Duodenal mucosa (tissue), 2 donors: ENCODE measurements around the gene CLSTN3.

ENCODE experiments used
- H3K27ac ChIP-seq: one replicate; pipeline ENCODE4 v1.7.0; 2013; ENCODE audit warnings: low read depth, low read length
- H3K27me3 ChIP-seq, 2 donors: one replicate each; pipeline ENCODE4 v1.7.0; 2013; ENCODE audit warnings: low read length in 2 of 2, control low read depth in 1 of 2; ENCODE audit not compliant: insufficient read depth in 2 of 2, control insufficient read depth in 1 of 2
- H3K36me3 ChIP-seq, 2 donors: one replicate each; pipeline ENCODE4 v1.7.0; 2013; ENCODE audit warnings: low read length in 2 of 2, control low read depth in 1 of 2; ENCODE audit not compliant: insufficient read depth in 2 of 2, control insufficient read depth in 1 of 2
- H3K4me1 ChIP-seq, 2 donors: one replicate each; pipeline ENCODE4 v1.7.0; 2013; ENCODE audit warnings: low read length in 2 of 2, control low read depth in 1 of 2; ENCODE audit not compliant: insufficient read depth in 2 of 2, control insufficient read depth in 1 of 2
- H3K4me3 ChIP-seq, 2 donors: one replicate each; pipeline ENCODE4 v1.7.0; 2013; ENCODE audit warnings: low read length in 2 of 2, low read depth in 1 of 2
- H3K9ac ChIP-seq, 2 donors: one replicate each; pipeline ENCODE4 v1.7.0; 2013; ENCODE audit warnings: low read length in 2 of 2, low read depth in 1 of 2
- H3K9me3 ChIP-seq, 2 donors: one replicate each; pipeline ENCODE4 v1.7.0; 2013; ENCODE audit warnings: low read length in 2 of 2, control low read depth in 1 of 2; ENCODE audit not compliant: control insufficient read depth in 1 of 2

CLSTN3 gene

GRCh38 chr12:7129872-7130691 is at the start of gene CLSTN3:
CLSTN3 (plus strand) TSS chr12:7130371; CDS start chr12:7130649, 278 bp downstream.
- peak within 1 kb of the TSS; percentile 65 to 79 for H3K9ac ChIP-seq
- peak within 1 kb of the TSS; percentile 71 to 80 for H3K4me3 ChIP-seq
- peaks cover 0 to 13% of the 10 kb centered on the region in 2 donors for H3K36me3 ChIP-seq
- no peaks in the 10 kb centered on the region for H3K9me3 ChIP-seq
- H3K27ac ChIP-seq = peak within 1 kb of the TSS; percentile 45
- peaks cover 28 to 32% of the 10 kb centered on the region in 2 donors for H3K4me1 ChIP-seq
- H3K27me3 ChIP-seq = peaks cover 4 to 5% of the 10 kb centered on the region in 2 donors

GRCh38 chr12:7081037-7081436 is 49.1 kb upstream of the CLSTN3 start:
- Histone ChIP-seq H3K9ac (no peak overlapping the region), H3K36me3 (peaks cover 0 to 11% of the 10 kb centered on the region in 2 donors), H3K4me3 (no peak overlapping the region), H3K27me3 (no peaks in the 10 kb centered on the region), H3K27ac (no peak overlapping the region), H3K4me1 (no peaks in the 10 kb centered on the region), H3K9me3 (no peaks in the 10 kb centered on the region)

GRCh38 chr12:7083125-7083524 is 47.0 kb upstream of the CLSTN3 start:
- Histone ChIP-seq H3K9ac (no peak overlapping the region), H3K9me3 (no peaks in the 10 kb centered on the region), H3K36me3 (peaks cover 0 to 13% of the 10 kb centered on the region in 2 donors), H3K4me1 (no peaks in the 10 kb centered on the region), H3K27ac (no peak overlapping the region), H3K27me3 (no peaks in the 10 kb centered on the region), H3K4me3 (no peak overlapping the region)

GRCh38 chr12:7089196-7089871 is 40.8 kb upstream of the CLSTN3 start:
- Histone ChIP-seq H3K27me3 (peaks cover 0 to 3% of the 10 kb centered on the region in 2 donors), H3K27ac (no peak overlapping the region), H3K9me3 (no peaks in the 10 kb centered on the region), H3K36me3 (peaks cover 0 to 13% of the 10 kb centered on the region in 2 donors), H3K9ac (no peak overlapping the region), H3K4me3 (no peak overlapping the region), H3K4me1 (peaks cover 15 to 28% of the 10 kb centered on the region in 2 donors)

- H3K4me1 ChIP-seq = peaks cover 15 to 28% of the 10 kb centered on the region in 2 donors
- H3K4me3 ChIP-seq = peak overlapping the region; percentile 82
These were observed 39.8 kb upstream of the CLSTN3 start for GRCh38 chr12:7090222-7090998.

GRCh38 chr12:7091171-7091570 is 39.0 kb upstream of the CLSTN3 start:
- no peak overlapping the region for H3K27ac ChIP-seq
- H3K4me1 ChIP-seq = peaks cover 15 to 28% of the 10 kb centered on the region in 2 donors
- peaks cover 0 to under 1% of the 10 kb centered on the region in 2 donors for H3K36me3 ChIP-seq
- H3K9ac ChIP-seq = peak overlapping the region in 1 of 2 donors; percentile 74
- peaks cover 0 to 3% of the 10 kb centered on the region in 2 donors for H3K27me3 ChIP-seq
- no peaks in the 10 kb centered on the region for H3K9me3 ChIP-seq
- H3K4me3 ChIP-seq = peak overlapping the region; percentile 82

More at GRCh38 chr12:7090222-7090998, 39.8 kb upstream of the CLSTN3 start:
- Histone ChIP-seq H3K36me3 (peaks cover 0 to 5% of the 10 kb centered on the region in 2 donors), H3K27me3 (peaks cover 0 to 3% of the 10 kb centered on the region in 2 donors), H3K27ac (no peak overlapping the region), H3K9me3 (no peaks in the 10 kb centered on the region), H3K9ac (no peak overlapping the region)

- Histone ChIP-seq H3K27me3 (peaks cover 0 to 3% of the 10 kb centered on the region in 2 donors), H3K27ac (peak overlapping the region; percentile 55), H3K9ac (peak overlapping the region; percentile 72 to 74), H3K9me3 (no peaks in the 10 kb centered on the region), H3K4me1 (peaks cover 15 to 28% of the 10 kb centered on the region in 2 donors), H3K36me3 (no peaks in the 10 kb centered on the region), H3K4me3 (peak overlapping the region; percentile 82)
These were observed 38.4 kb upstream of the CLSTN3 start for GRCh38 chr12:7091660-7092228.

- Histone ChIP-seq H3K9me3 (no peaks in the 10 kb centered on the region), H3K27me3 (peaks cover 0 to 3% of the 10 kb centered on the region in 2 donors), H3K9ac (peak within 1 kb of the TSS; percentile 72 to 74), H3K27ac (peak within 1 kb of the TSS; percentile 55), H3K4me1 (peaks cover 15 to 28% of the 10 kb centered on the region in 2 donors), H3K4me3 (peak within 1 kb of the TSS; percentile 82), H3K36me3 (no peaks in the 10 kb centered on the region)
These were observed 37.8 kb upstream of the CLSTN3 start, which contains the start of gene C1R for GRCh38 chr12:7092229-7092985. C1R (minus strand) TSS chr12:7092445; CDS start chr12:7092388, 57 bp downstream.

- Histone ChIP-seq H3K9me3 (no peaks in the 10 kb centered on the region), H3K9ac (no peak overlapping the region), H3K27me3 (peaks cover 0 to 3% of the 10 kb centered on the region in 2 donors), H3K36me3 (no peaks in the 10 kb centered on the region), H3K4me1 (peaks cover 15 to 28% of the 10 kb centered on the region in 2 donors), H3K4me3 (no peak overlapping the region), H3K27ac (no peak overlapping the region)
These were observed 37.1 kb upstream of the CLSTN3 start for GRCh38 chr12:7092986-7093460.
